GM19043 (cell line): ENCODE data around the gene GPRIN1.

Experiments
- ATAC-seq: cut with Tn5 transposase; IDR thresholded peaks from one replicate; pipeline ENCODE4 v1.9.1; 2021; ENCODE audit warnings: low read depth; ENCODE audit not compliant: unreplicated experiment

Gene GPRIN1

DNA sequence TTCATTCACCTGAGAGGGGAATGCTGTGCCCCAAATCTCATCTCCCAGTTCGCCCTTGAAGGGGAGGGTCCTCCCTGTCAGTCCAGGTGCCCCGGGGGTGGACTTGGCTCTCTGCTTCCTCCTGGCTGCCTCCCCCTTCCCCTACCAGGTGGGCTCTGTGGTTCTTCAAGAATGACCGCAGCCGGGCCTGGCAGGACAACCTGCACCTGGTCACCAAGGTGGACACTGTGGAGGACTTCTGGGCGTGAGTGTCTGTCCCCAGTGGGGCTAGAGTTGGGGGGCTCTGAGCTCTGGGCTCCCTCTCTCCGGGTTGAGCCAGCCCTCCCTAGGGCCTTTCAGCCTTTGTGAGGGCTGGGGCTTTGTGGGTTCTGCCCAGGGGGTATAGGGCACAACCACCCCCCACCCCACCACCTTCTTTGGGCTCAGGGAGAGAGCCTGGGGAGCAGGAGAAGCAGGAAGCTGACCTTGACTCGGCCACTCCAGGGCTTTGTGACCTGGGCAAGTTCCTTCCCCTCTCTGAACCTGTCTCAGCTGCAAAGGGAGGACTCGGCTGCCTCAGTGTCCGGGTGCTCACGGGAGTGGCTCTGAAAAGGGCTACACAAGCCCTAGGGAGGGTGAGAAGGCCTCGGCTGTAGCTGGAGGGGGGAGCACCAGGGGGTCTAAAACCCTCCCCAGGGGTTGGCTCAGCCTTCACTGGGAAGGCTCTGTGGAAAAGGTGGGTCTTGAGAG, 33.7 kb upstream of the GPRIN1 start:
- no peak for ATAC-seq

DNA sequence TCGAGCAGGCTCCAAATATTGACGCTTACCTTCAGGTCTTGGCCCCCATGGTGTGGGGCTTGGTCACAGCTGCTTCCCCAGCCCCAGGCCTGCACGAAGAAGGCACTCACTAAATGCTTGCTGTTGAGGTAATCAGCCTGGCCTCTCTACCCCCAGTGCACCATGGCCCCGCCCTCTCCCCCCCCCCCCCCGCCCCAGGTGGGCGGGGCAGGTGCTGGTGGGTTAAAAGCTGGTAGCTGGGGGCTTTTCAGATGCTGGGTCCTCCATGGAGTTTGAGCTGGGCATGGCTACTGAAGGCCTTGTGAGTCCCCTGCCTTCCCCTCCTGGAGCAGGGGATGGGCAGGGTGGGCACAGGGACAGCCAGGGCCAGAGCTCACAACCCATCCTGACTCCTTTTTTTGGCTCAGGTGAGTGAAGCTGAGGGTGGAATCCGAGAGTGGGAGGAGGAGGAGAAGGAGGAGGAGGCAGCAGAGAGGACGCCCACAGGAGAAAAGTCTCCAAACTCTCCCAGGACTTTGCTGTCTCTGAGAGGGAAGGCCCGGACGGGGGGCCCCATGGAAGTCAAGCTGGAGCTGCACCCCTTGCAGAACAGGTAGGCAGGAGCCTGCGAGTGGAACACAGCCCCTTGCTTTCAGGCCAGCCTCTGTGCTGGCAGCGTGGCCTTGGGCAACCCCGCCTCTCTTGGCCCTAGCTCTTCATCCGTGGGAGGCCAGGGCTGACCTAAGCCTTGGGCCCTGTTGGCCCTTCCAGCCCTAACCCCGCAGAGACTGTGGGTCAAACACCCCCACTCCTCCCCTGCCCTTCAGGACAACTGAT, 32.9 kb upstream of the GPRIN1 start:
- no peak for ATAC-seq

DNA sequence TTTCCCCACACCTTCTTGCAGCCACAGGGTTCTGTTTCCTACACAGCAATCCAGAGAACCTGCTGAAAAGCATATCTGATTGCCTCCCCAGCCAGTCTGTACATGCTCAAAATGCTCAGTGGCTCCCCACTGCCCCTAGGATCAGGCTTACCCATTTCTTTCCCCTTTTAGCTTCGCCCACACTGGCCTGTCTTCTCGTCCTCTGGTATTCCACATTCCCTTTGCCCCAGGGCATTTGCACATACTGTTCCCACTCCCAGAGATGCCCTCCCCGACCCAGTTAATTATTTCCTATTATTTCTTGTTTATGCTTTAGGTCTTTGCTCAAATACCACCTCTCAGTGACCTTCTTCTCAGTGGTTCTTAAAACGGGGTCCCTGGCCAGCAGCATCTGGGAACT, 30.7 kb upstream of the GPRIN1 start:
- no peak for ATAC-seq

DNA sequence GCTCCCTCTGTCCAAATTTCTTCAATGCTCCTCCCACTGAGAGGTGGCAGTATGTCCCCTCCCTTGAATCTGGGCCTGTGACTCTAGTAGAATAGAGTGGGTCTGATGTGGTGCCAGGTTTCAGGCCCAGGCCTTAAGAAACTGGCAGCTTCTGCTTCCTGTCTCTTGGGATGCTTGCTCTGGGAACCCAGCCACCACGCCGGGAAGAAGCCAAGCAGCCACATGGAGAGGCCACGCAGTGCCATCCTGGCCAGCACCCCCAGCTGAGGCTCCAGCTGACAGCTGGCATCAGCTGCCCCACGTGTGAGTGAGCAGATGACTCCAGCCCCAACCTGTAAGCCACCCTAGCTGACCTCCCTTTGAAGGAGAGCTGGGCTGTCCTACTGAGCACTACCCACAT, 30.0 kb upstream of the GPRIN1 start:
- no peak for ATAC-seq

DNA sequence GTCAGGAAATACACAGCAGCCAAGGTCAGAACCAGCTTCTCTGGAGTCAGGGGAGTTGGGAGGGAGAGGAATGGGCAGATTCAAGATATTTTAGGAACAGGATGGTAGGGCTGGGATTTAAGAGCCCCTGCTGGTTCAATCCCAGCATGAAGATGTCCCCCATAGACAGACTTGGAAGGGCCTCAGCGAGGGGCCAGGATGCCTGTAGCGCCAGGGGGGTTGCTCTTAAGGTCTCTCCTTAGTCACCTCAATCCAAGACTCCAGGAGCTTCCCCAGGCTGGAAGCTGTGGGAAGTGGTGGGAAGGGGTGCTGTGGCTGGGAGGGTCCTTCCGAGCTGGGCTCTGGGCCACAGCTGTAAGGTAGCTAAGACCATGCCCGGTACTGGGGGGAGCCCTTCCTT, 29.3 kb upstream of the GPRIN1 start:
- ATAC-seq: no peak

DNA sequence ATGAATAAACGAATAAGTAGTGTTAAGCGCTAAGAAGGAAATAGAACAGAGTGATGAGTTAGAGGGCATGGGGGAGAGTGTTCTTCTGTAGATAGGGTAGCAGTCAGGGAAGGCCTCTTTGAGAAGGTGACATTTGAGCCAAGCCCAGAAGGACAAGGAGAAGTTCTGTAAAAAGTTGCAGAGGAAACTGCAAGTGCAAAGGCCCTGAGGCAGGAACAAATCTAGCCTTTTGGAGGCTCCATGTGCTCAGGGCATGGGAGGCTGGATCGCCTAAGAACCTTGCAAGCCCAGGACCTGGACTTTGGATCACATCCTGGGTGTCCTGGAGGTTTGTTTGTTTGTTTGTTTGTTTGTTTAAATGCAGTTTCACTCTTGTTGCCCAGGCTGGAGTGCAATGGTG, 28.5 kb upstream of the GPRIN1 start:
- ATAC-seq: no peak

DNA sequence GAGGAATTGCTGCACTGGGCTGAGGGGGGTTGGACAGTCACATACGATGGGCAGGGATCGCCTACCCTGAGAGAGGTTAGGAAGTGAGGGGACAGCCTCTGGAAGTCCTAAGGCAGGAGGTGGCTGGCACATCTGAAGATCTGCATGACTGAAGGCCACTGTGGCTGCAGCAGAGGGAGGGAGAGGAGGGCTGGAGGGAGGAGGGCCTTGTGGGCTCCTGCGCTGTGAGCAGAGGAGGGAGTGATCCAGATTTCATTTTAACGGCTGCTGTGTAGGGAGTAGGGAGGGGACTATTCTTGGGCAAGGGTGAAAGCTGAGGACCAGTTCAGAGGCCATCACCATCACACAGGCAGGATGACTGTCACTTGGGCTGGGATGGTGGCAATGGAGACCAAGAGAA, 27.6 kb upstream of the GPRIN1 start:
- no peak for ATAC-seq

DNA sequence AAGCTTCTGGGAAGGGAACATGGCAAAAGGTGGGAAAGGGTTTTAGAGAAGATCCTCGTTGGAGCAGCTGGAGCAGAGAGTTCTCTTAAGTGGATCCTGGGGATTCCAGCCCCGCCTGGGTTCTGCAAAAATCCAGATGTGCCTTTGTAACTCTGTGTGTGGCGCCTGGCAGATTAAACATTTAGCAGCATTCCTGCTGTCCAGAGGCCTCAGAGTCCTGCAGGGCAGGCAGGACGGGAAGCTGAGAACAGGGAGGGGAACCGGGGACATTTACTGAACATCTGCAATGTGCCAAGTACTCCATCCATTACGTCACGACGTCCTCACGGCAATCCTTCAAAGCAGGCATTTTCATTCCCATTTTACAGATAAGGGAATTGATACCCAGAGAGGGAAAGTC, 26.5 kb upstream of the GPRIN1 start:
- no peak for ATAC-seq

DNA sequence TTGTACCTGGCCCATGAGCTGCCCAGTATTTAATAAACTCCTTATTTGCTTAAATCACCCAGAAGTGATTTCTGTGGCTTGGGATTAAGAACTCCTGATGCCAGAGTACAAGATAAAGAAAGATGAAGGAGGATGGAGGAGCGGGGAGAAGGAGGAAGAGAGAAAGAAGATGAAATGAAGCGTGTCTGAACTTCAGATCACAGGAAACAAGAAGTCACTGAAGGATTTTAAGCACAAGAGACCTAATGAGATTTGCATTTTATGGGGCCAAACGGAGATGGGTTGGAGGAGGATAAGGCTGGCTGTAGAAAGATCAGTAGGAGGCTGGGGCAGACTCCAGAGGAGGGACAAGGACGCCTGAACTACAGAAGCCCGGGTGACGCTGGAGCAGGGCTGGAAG, 23.6 kb upstream of the GPRIN1 start:
- no peak for ATAC-seq

DNA sequence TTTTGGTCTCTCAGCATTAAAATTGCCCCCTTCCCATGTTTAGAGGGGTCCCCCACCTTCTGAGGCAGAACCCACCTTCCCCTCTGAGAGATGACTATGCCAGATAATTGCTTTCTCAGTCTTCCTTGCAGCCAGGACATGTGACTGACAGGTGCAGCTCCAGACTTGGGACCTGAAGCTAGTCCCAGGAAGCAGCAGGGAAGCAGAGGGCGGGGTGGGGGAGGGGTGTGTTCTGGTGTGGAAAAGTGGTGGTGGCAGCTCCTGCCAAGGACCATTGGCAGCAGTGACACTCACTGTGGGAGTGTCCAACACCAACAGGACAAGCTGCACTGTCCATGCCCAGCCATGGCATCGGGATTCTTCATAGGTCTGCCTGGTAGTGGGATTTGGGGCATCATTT, 22.8 kb upstream of the GPRIN1 start:
- no peak for ATAC-seq

DNA sequence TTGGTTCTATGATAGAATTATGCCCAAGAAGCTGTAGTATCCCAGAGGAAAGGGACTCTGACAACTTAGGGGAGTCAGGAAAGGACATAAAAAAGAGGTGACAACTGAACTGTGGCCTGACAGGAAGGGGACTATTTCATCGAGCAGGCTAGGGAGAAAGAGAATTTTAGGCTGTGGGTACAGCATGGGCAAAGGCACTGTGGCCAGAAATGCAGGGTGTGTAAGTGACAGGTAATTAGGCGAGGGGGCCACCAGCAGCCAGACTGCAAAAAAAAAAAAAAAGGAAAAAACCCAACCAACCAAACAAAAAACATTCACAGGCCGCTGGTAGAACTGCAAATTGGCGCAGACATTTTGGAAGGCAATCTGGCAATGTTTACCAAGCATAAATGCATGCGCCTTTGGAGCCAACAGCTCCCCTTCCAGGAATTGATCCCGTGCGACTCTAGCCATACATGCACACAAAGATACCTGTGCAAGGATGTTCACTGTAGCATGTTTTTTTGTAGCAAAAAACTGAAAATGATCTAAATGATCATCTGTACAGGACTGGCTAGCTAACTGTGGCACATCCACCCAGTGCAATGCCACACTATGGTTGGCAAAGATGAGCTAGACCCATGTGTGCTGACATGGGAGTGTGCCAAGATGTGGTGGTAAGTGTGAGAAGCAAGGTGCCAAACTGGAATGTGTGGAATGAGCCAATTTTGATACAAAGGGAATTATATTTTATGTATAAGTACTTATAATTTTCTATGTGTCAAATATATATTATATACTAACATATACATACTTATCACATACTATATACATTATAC, 21.6 kb upstream of the GPRIN1 start:
- ATAC-seq: no peak

DNA sequence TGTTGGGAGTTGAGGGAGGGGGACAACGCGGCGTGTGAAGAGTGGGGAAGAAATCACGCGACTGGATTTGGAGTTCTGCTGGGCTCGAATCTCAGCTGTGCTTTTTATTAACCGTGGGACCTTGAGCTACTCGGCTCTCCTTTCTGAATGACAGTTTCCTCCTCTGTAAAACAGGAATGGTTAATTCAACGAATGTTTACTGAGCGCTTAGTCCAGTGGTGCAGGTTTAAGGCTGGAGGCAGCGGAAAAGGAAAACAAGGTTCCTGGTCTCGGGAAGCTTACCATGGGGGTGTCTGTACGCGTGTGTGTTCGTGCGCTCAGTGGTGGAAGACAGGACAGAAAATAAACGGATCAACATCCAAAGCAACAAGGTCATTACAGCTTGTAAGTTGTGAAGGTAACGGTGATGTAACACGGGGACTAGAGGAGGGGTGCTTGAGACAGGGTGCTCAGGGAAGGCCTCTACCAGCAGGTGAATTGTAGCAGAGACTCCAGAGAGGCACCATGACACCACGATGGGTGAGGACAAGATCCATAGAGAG, 20.8 kb upstream of the GPRIN1 start:
- ATAC-seq: no peak

DNA sequence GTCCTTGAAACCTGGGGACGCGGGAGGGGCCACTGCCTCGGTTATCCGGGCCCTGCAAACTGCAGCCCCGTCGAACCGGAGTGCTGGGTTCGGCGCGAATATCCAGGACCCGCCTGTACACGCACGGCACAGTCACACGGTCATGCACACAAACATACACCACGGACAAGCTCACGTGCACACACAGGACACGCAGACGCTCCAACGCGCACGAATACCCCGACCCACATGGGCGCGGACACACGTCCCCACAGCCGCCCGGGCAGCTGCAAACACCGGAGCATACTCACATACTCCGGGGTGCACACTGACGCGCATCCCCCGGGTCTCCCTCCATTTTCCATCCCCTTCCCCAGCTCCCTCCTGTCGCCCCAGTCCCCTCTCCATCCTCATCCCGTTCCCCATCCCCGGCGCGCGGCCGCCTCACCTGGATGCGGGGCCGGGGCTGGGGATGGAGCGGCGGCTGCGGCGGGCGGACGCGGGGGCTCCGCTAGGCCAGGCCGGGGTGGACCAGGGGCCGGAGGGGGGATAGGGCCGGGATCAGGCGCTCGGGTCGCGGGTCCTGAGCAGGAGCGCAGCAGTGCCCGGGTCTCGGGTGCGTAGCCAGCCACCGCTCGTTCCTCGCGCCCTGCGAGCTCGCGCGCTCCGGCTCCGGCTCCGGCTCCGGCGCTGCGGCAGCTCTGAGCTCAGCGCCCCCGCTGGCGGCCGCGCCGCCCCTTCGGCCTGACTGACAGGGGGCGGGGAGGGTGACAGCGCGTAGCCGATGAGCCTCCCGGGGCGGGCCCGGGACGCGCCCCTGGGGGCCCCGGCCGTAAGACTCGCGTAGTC, 20.1 kb upstream of the GPRIN1 start, which contains the start of the genes EIF4E1B and SNCB:
TSS of gene EIF4E1B (plus strand) at position 823 of the 828 bp plus-strand sequence. CDS start 12,113 bp downstream, outside the sequence.
TSS of gene SNCB (minus strand) at position 682 of the 828 bp plus-strand sequence. CDS start 880 bp downstream, outside the sequence.
- ATAC-seq: peak; percentile 64

DNA sequence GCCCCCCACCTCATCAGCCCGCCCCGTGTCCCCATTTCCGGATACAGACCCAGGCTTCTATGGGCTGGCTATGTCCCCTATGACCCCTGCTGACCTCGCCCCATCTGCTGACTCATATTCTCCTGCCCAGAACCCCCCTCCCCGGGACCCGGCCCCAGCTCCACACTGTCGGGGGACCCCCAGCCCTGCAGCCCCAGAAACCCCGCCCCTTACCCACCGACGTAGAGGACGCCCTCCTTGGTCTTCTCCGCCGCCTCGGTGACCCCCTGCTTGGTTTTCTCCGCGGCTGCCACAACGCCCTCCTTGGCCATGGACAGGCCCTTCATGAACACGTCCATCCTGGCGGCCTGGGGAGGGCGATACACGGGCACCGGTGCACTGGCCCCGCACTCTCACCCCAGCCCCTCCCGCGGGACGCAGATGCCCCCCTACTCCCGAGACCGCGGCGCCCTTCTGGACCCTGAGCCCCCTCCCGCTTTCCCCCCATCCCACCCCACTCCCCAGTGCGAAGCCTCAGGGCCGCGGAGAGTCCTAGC, 19.4 kb upstream of the GPRIN1 start:
- ATAC-seq: no peak

DNA sequence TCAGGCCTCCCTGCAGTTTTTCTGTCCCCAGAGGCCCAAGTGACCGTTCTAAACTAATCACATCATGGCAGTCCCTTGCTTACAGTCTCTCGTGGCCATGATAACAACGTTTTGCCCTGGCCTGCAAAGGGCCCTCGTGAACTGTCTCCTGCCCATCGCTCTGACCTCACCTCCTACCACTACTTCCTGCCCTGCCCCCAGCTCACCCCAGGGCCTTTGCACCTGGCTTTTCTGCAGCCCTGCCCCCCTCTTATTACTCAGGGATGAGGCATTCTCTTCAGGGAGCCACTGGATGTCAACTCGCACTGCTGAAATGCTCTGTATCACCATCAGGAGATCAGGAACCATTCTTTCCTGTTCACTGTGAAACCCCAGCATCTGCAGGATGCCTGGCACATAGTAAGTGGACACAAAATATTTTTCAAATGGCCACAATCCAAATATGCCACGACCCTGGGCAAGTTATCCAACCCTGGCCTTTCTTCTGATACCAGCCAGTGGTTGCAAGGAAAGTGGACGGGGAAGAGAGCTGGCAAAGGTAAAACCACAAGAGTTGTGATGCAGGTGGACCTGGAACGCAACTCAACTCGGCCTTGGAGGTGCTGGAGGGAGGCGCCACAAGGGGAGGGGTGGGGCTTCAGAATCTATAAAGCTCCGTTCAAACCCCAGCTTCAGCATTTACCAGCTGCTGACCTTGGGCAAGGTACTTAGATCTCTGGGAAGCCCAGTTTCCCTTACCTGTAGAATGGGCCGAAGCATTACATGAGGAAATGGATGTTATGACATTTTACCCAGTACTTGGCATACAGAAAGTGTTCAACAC, 18.7 kb upstream of the GPRIN1 start:
- ATAC-seq: no peak

DNA sequence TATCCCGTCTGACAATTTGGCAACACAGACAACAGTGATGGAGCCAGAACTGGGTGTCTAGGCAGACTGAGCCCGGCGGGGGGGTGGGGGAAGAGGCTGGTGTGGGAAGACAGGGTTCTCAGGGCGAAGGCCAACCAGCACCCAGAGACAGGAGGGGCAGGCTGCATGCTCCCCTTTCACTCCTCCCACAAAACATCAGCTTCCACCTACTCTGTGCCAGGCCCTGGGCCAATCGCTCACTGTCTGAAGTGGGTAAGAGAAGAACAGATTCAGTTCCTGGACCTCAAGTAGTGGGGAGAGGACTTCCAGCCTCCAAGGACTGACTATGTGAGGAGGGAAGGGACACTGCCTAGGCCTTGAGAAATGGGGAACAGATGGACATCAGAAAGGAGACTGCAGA, 17.6 kb upstream of the GPRIN1 start:
- no peak for ATAC-seq

DNA sequence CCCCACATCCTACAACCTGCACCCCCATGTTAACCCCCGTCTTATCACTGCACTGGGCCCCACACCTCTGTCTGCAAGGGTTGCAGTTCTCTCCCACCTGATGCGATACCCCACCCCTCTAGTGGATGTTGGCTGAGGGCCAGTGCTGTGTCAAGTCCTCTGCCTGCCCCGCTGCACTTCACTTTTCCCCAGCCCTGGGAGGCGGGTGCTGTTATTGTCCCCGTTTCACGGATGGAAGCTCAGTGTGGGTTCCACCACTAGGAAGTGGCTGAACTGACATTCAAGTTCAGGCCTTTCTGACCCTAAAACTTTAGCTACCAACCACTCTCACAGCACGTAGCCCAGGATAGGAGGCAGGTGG, 16.9 kb upstream of the GPRIN1 start:
- ATAC-seq: no peak

DNA sequence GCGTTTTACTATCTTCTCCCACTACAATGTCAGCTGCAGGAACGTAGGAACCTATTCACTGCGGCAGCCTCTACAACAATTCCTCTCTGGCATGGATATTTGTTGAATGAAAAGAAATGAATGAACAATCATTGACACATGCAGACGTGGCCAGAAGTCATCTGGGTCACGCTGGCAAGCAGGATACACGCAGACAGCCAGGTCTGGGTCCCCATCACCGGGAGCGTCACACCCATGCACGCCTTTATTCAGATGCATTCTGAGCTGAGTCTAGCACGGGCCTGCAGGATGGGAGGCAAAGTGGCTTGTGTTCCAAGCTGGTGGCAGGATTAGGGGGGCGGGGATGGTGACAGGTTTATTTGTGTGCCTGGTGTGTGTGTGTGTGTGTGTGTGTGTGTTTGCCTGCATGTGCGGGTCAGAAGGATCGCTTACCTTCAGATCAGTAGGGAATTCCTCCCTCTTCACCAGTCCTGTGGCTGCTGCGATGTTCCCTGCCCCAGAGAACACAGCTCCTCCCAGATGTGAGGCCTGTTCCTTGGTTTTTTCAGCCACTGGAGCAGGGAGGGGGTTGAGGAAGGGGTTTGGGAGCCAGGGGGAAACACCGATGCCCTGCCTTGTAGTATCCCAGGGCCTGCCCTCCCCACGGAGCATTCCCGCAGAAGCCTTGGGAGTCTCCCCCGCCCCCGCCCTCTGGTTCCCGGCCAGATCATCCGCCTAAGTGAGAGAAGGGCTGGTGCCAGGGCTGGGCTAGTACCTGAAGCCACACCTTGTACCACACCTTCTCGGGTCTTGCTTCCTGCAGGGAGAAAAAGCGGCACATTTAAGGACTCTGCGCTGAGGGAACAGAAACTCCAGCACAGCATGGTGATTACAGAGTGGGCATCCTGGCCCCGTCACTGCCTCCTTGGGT, 16.3 kb upstream of the GPRIN1 start:
- ATAC-seq: no peak
